Measurements from ENCODE around the gene ENTR1. TPM values are rescaled to one million over a fixed set of nuclear protein-coding genes. Genes with fewer than 3 reads are reported as not detected.
A peak's percentile ranks its signal among the peaks of the same experiment; 100 is the strongest.

The ENTR1 gene, protein sequence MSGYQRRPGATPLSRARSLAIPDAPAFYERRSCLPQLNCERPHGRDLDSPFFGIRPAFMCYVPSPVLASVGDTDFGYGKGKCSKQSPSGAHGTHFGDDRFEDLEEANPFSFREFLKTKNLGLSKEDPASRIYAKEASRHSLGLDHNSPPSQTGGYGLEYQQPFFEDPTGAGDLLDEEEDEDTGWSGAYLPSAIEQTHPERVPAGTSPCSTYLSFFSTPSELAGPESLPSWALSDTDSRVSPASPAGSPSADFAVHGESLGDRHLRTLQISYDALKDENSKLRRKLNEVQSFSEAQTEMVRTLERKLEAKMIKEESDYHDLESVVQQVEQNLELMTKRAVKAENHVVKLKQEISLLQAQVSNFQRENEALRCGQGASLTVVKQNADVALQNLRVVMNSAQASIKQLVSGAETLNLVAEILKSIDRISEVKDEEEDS
- 27.7 TPM for total RNA-seq

DNA sequence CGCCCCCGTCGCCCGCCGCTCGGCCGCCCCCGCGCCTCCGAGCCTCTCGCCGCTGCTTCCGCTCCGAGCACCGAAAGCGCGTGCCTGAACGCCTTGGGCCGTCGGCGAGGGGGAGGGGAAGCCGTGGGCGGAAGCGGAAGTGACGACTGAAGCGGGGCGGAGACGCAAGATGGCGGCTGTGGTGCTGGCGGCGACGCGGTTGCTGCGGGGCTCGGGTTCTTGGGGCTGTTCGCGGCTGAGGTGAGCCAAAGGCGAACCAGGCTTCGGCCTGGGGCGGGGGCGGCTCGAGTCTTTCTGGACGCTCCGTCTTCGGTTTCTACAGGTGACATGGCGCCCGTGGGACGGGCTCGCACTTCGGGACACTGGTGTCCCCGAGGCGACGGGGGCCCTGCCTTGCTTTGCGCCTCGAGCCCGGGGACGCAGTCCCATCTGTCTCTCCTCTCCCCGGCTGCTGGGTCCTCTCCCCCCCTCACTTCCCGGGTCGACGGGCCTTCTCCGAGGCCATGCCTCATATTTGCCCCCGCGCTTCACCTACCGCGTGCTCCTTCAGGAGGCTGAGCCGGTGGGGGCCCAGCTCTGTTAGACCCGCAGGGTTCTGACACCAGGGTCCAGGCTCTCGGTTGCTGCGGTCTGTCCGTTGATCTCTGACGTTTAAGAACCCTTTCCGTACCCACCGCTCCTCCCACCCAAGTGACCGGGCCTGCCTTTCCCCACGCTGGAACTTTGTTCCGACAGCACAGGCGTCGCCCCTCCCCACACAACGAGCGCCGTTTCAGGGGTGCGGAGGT lies at the start of gene ENTR1, which contains the start of gene PMPCA:
Gene ENTR1, minus strand, starts transcription at position 115 of the 788 bp plus-strand sequence. CDS start 217 bp downstream, outside the sequence.
Gene PMPCA, plus strand, starts transcription at position 159 of the 788 bp plus-strand sequence. Its CDS starts 11 bp downstream, at position 170.
- Histone ChIP-seq H3K36me3 (peaks cover 43 to 46% of the 10 kb centered on the region in 2 donors), H3K9me3 (no peaks in the 10 kb centered on the region)

DNA sequence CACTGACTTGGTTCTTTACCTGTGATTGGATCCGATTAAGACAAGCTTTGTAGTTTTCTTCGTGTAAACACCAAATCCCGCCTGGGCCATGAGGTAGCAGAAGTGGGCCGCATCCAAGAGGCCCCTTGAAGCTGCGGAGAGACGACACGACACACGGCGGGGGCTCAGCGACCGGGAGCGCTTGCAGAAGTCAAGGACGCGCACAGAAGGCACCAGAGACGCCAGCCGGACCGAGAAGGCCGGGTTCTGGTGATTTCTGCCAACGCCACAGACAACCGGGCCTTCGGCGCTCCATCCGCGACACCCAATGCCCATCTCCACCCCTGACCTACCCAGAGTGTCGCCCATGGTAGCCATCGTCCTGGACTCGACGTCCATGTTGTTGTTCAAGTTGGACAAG lies 49.0 kb upstream of the ENTR1 start:
- intact Hi-C loops (cut with DNase I): no loop called here
- Histone ChIP-seq H3K27me3 (no peaks in the 10 kb centered on the region), H3K4me3 (no peak overlapping the region), H3K4me1 (no peaks in the 10 kb centered on the region), H3K36me3 (peaks cover 99 to 100% of the 10 kb centered on the region in 2 donors), H3K9me3 (no peaks in the 10 kb centered on the region), H3K27ac (no peak overlapping the region)
- TF ChIP-seq, protein P1, sequence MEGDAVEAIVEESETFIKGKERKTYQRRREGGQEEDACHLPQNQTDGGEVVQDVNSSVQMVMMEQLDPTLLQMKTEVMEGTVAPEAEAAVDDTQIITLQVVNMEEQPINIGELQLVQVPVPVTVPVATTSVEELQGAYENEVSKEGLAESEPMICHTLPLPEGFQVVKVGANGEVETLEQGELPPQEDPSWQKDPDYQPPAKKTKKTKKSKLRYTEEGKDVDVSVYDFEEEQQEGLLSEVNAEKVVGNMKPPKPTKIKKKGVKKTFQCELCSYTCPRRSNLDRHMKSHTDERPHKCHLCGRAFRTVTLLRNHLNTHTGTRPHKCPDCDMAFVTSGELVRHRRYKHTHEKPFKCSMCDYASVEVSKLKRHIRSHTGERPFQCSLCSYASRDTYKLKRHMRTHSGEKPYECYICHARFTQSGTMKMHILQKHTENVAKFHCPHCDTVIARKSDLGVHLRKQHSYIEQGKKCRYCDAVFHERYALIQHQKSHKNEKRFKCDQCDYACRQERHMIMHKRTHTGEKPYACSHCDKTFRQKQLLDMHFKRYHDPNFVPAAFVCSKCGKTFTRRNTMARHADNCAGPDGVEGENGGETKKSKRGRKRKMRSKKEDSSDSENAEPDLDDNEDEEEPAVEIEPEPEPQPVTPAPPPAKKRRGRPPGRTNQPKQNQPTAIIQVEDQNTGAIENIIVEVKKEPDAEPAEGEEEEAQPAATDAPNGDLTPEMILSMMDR (IDR thresholded peaks at IDR 0.05): no peak
- DNase-seq (ENCODE audit: low spot score in 2 of 2): no peak

More for the DNA sequence above, at the start of gene ENTR1, which contains the start of gene PMPCA:
- Histone ChIP-seq H3K27me3 (no peaks in the 10 kb centered on the region), H3K4me3 (peak within 1 kb of the TSS; percentile 72 to 92), H3K27ac (peak within 1 kb of the TSS; percentile 77 to 80), H3K4me1 (peaks cover 9 to 19% of the 10 kb centered on the region in 2 donors)
- peak; percentile 67 to 96 for DNase-seq (ENCODE audit: low spot score in 2 of 2)
- TF ChIP-seq, protein P1 (IDR thresholded peaks at IDR 0.05): no peak
- intact Hi-C loops (cut with DNase I): loop anchor here (1.0 to 5.0 kb wide), 4 partner anchors 10 to 72 kb away; partner anchors contain the start of genes DNLZ, INPP5E, SEC16A and SNAPC4

DNA sequence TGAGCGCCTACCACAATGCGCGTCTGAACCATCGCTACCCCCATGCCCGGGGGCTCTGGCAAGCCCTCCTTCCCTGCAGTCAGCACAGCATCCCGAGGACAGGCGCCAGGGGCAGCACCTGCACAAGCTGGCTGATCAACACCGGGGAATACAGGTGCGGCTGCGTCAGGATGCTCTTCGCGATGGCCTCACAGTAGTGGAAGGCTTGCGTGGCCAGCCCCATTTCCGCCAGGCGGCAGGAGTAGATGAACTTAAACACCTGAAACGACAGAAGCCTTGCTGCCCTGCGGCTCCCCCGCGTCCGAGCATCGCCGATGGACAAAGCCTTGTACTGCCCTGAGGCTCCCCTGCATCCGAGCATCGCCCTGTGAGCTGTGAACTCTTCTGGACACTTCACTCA lies 46.9 kb upstream of the ENTR1 start:
- no peak overlapping the region for H3K4me3 ChIP-seq
- no peaks in the 10 kb centered on the region for H3K27me3 ChIP-seq
- H3K4me1 ChIP-seq: no peaks in the 10 kb centered on the region
- no peak for DNase-seq (ENCODE audit: low spot score in 2 of 2)
- TF ChIP-seq, protein P1 (IDR thresholded peaks at IDR 0.05): no peak
- peaks cover 84 to 100% of the 10 kb centered on the region in 2 donors for H3K36me3 ChIP-seq
- intact Hi-C loops (cut with DNase I): no loop called here
- H3K9me3 ChIP-seq: no peaks in the 10 kb centered on the region
- no peak overlapping the region for H3K27ac ChIP-seq

DNA sequence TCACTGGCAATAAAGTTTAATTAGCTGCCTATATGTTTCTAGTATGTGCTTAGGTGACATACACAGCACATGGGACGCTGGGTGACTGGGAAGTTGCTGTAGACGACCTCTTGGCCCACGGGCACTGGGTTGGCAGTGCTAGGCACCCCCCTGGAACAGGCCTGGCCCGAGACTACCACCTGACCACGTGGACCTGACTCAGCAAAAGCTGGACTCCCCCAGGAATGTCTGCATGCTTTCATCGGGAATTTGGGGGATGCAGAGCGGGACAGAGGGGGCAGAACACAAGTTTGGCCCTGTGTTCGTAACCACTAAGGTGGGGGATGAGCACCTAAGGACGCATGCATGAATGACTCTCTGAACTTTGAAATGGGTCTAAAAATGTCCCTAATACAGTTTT lies 45.8 kb upstream of the ENTR1 start:
- H3K4me3 ChIP-seq: no peak overlapping the region
- intact Hi-C loops (cut with DNase I): no loop called here
- no peak for DNase-seq (ENCODE audit: low spot score in 2 of 2)
- TF ChIP-seq, protein P1 (IDR thresholded peaks at IDR 0.05): no peak
- no peak overlapping the region for H3K27ac ChIP-seq
- H3K4me1 ChIP-seq: no peaks in the 10 kb centered on the region
- no peaks in the 10 kb centered on the region for H3K9me3 ChIP-seq
- peaks cover 84 to 100% of the 10 kb centered on the region in 2 donors for H3K36me3 ChIP-seq
- no peaks in the 10 kb centered on the region for H3K27me3 ChIP-seq

DNA sequence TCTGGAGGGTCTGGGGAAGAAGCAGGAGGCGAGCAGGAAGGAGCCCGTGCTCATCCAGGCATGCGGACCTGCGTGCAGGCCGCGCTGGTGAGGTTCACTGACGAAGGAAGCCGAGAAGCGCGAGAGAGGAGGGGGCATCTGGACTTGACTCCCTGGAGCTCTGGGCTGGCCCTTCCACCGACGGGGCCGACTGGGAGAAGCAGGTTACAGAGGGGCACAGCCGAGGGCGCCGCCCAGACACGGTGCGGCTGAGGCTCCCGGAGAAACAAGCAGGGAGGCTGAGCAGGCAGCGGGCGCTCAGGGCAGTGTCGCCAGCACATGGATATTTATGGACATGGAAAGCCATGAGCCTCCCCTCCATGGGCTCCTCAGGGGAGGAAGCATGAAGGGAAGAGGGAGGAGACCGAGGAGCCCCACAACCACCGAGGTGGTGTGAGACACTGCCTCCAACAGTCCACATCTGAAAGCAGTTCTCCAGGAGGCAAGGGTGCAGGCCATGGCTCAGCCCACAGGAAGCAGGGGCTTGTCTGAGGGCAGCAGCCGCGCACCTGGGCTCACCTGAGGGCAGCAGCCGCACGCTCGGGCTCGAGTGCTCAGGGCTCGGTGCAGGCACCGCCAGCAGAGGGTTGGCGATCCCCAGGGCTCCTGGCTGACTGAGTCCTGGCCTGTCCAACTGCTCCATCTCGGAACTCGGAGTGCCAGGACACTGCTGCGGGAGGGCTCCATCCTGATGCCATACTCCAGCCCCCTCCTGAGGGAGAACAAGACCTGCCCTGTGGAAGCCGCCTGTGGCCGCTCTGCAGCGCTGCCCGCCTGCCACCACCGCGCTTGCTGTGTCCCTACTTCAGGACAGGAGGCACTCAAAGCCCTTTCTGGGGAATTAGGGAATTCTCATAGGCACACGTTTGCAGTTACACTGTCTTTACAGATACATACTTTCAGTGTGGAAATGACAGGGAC lies 44.9 kb upstream of the ENTR1 start:
- peaks cover 84 to 100% of the 10 kb centered on the region in 2 donors for H3K36me3 ChIP-seq
- H3K27ac ChIP-seq: no peak overlapping the region
- H3K4me1 ChIP-seq: no peaks in the 10 kb centered on the region
- H3K27me3 ChIP-seq: no peaks in the 10 kb centered on the region
- H3K9me3 ChIP-seq: no peaks in the 10 kb centered on the region
- H3K4me3 ChIP-seq: no peak overlapping the region
- no peak for DNase-seq (ENCODE audit: low spot score in 2 of 2)
- TF ChIP-seq, protein P1 (IDR thresholded peaks at IDR 0.05): no peak
- intact Hi-C loops (cut with DNase I): no loop called here

Data from ascending aorta (tissue), 2 donors.